ENCODE data around the gene CFAP43. TPM values are rescaled to one million over a fixed set of nuclear protein-coding genes. Genes with fewer than 3 reads are reported as not detected.

CFAP43 gene
- total RNA-seq, 1 donor from 2014 or later, result not detected

GRCh38 chr10:104170610-104171254 lies 61.4 kb downstream of the CFAP43 start:
- intact Hi-C loops (cut with micrococcal nuclease), result no loop called here

GRCh38 chr10:104155591-104155990 lies 76.6 kb downstream of the CFAP43 start:
- Histone ChIP-seq H3K9me3 (replicated peaks) (peaks cover 24% of the 10 kb centered on the region), H3K4me1 (no peaks in the 10 kb centered on the region), H3K4me3 (no peak overlapping the region), H3K27ac (replicated peaks) (no peak overlapping the region), H3K27me3 (ENCODE audit: low read depth) (peaks cover 24% of the 10 kb centered on the region), H3K36me3 (no peaks in the 10 kb centered on the region)
- intact Hi-C loops (cut with micrococcal nuclease), result no loop called here
- TF ChIP-seq CTCF (IDR thresholded peaks at IDR 0.05; ENCODE audit: borderline replicate concordance), result no peak
- DNase-seq, result no peak

More at GRCh38 chr10:104170610-104171254, 61.4 kb downstream of the CFAP43 start:
- DNase-seq, result no peak
- TF ChIP-seq CTCF (IDR thresholded peaks at IDR 0.05; ENCODE audit: borderline replicate concordance), result no peak
- Histone ChIP-seq H3K27ac (replicated peaks) (no peak overlapping the region), H3K4me1 (no peaks in the 10 kb centered on the region), H3K36me3 (no peaks in the 10 kb centered on the region), H3K4me3 (no peak overlapping the region), H3K9me3 (replicated peaks) (no peaks in the 10 kb centered on the region), H3K27me3 (ENCODE audit: low read depth) (no peaks in the 10 kb centered on the region)

GRCh38 chr10:104151737-104152136 lies 80.4 kb downstream of the CFAP43 start:
- intact Hi-C loops (cut with micrococcal nuclease), result no loop called here
- H3K4me3 ChIP-seq, result no peak overlapping the region
- H3K9me3 ChIP-seq (replicated peaks), result peaks cover 24% of the 10 kb centered on the region
- H3K36me3 ChIP-seq, result no peaks in the 10 kb centered on the region
- H3K27ac ChIP-seq (replicated peaks), result no peak overlapping the region
- TF ChIP-seq CTCF (IDR thresholded peaks at IDR 0.05; ENCODE audit: borderline replicate concordance), result no peak
- no peaks in the 10 kb centered on the region for H3K4me1 ChIP-seq
- peaks cover 24% of the 10 kb centered on the region for H3K27me3 ChIP-seq (ENCODE audit: low read depth)
- no peak for DNase-seq

GRCh38 chr10:104150139-104150538 lies 82.0 kb downstream of the CFAP43 start:
- H3K4me1 ChIP-seq, result no peaks in the 10 kb centered on the region
- no peak for TF ChIP-seq CTCF (IDR thresholded peaks at IDR 0.05; ENCODE audit: borderline replicate concordance)

GRCh38 chr10:104146882-104147281 lies 85.3 kb downstream of the CFAP43 start:
- intact Hi-C loops (cut with micrococcal nuclease), result no loop called here
- Histone ChIP-seq H3K9me3 (replicated peaks) (peaks cover 13% of the 10 kb centered on the region), H3K4me1 (no peaks in the 10 kb centered on the region), H3K4me3 (no peak overlapping the region), H3K27ac (replicated peaks) (no peak overlapping the region), H3K27me3 (ENCODE audit: low read depth) (no peaks in the 10 kb centered on the region), H3K36me3 (no peaks in the 10 kb centered on the region)
- no peak for TF ChIP-seq CTCF (IDR thresholded peaks at IDR 0.05; ENCODE audit: borderline replicate concordance)
- DNase-seq, result no peak

More at GRCh38 chr10:104150139-104150538, 82.0 kb downstream of the CFAP43 start:
- Histone ChIP-seq H3K36me3 (no peaks in the 10 kb centered on the region), H3K27ac (replicated peaks) (no peak overlapping the region), H3K27me3 (ENCODE audit: low read depth) (peaks cover 14% of the 10 kb centered on the region), H3K4me3 (no peak overlapping the region), H3K9me3 (replicated peaks) (peaks cover 24% of the 10 kb centered on the region)
- intact Hi-C loops (cut with micrococcal nuclease), result no loop called here
- no peak for DNase-seq

Measured in left ventricle myocardium inferior (tissue), 1 donor.